Hepatocyte (in vitro differentiated cells): ENCODE results near the gene RSPO4.

ENCODE experiments used
- EZH2 ChIP-seq: fragments of 200-600 bp; sonication (generic); IDR thresholded peaks from 2 replicates; pipeline ENCODE4 v1.6.1; 2016; ENCODE audit warnings: antibody characterized with exemption, mild to moderate bottlenecking, borderline replicate concordance
- EZH2phosphoT487 ChIP-seq: fragments of 200-600 bp; sonication (generic); IDR thresholded peaks from one replicate; pipeline ENCODE4 v1.6.1; 2018; ENCODE audit warnings: antibody characterized with exemption, mild to moderate bottlenecking, low read depth, moderate library complexity; ENCODE audit not compliant: unreplicated experiment, severe bottlenecking
- TF ChIP-seq, protein P1 (sequence below): fragments of 200-600 bp; sonication (generic); IDR thresholded peaks from 2 replicates; pipeline ENCODE4 v1.5.1; 2016; ENCODE audit warnings: antibody characterized with exemption, mild to moderate bottlenecking; ENCODE audit not compliant: poor library complexity

DNA sequence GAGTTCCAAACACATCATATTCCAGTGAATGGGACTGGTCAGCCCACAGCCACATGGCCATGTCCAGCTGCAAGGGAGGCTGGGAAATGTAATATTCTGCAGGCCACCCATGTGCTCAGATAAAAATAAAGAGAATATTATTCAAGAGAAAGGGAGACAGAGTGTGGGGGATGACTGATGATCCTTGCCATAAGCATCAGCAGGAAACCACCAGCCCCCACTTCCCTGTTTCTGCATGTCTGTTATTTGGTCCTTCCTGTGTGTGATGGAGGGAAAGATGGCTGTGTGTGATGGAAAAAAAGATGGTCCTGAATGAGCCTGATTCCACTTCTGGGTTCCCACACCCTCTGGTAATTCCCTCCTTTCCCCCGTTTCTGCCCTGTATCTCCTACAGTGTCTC lies 13.1 kb upstream of the RSPO4 start:
- TF ChIP-seq, protein P1, sequence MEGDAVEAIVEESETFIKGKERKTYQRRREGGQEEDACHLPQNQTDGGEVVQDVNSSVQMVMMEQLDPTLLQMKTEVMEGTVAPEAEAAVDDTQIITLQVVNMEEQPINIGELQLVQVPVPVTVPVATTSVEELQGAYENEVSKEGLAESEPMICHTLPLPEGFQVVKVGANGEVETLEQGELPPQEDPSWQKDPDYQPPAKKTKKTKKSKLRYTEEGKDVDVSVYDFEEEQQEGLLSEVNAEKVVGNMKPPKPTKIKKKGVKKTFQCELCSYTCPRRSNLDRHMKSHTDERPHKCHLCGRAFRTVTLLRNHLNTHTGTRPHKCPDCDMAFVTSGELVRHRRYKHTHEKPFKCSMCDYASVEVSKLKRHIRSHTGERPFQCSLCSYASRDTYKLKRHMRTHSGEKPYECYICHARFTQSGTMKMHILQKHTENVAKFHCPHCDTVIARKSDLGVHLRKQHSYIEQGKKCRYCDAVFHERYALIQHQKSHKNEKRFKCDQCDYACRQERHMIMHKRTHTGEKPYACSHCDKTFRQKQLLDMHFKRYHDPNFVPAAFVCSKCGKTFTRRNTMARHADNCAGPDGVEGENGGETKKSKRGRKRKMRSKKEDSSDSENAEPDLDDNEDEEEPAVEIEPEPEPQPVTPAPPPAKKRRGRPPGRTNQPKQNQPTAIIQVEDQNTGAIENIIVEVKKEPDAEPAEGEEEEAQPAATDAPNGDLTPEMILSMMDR = no peak
- TF ChIP-seq EZH2 (no peak), EZH2phosphoT487 (no peak)
